Loucy (cell line): ENCODE measurements around the gene CENPP.

ENCODE experiments used
- H2AFZ ChIP-seq: fragments of 200-600 bp; sonication (generic); 2 replicates; pipeline ENCODE4 v1.6.0; 2016; ENCODE audit warnings: antibody characterized with exemption, mild to moderate bottlenecking, low read length, moderate library complexity
- H3F3A ChIP-seq: fragments of 200-600 bp; 2 replicates; pipeline ENCODE4 v1.6.0; 2016; ENCODE audit warnings: antibody characterized with exemption, low read depth, mild to moderate bottlenecking
- H3K27me3 ChIP-seq: fragments of 200-600 bp; sonication (generic); 2 replicates; pipeline ENCODE4 v1.6.1; 2014; ENCODE audit warnings: low read length, mild to moderate bottlenecking; ENCODE audit not compliant: insufficient read depth, poor library complexity, severe bottlenecking
- H3K36me3 ChIP-seq: fragments of 200-600 bp; sonication (generic); 2 replicates; pipeline ENCODE4 v1.6.1; 2016; ENCODE audit warnings: low read length; ENCODE audit not compliant: insufficient read depth
- H3K4me1 ChIP-seq: fragments of 200-600 bp; sonication (generic); 2 replicates; pipeline ENCODE4 v1.5.1; 2014; ENCODE audit warnings: low read length, mild to moderate bottlenecking; ENCODE audit not compliant: insufficient read depth, poor library complexity, severe bottlenecking
- H3K4me2 ChIP-seq: fragments of 200-600 bp; sonication (generic); 2 replicates; pipeline ENCODE4 v1.6.0; 2014; ENCODE audit warnings: antibody characterized with exemption, low read length, low read depth, mild to moderate bottlenecking; ENCODE audit not compliant: poor library complexity, severe bottlenecking
- H3K4me3 ChIP-seq: fragments of 200-600 bp; sonication (generic); 2 replicates; pipeline ENCODE4 v1.5.1; 2014; ENCODE audit warnings: low read length, mild to moderate bottlenecking, mixed read lengths; ENCODE audit not compliant: poor library complexity, severe bottlenecking
- H3K79me2 ChIP-seq: fragments of 200-600 bp; sonication (generic); 2 replicates; pipeline ENCODE4 v1.6.1; 2014; ENCODE audit warnings: low read length; ENCODE audit not compliant: insufficient read depth
- H3K9ac ChIP-seq: fragments of 200-600 bp; sonication (generic); 2 replicates; pipeline ENCODE4 v1.6.0; 2014; ENCODE audit warnings: mild to moderate bottlenecking, low read depth, low read length, moderate library complexity; ENCODE audit not compliant: poor library complexity, severe bottlenecking
- H3K9me2 ChIP-seq: fragments of 200-600 bp; sonication (generic); replicated peaks from 2 replicates; pipeline ENCODE4 v1.6.1; 2016; ENCODE audit warnings: low read depth, low read length, mixed read lengths
- H3K9me3 ChIP-seq: fragments of 200-600 bp; sonication (generic); 2 replicates; pipeline ENCODE4 v1.6.1; 2014; ENCODE audit warnings: mild to moderate bottlenecking, antibody characterized with exemption, low read length, low read depth; ENCODE audit not compliant: insufficient read depth
- H4K20me1 ChIP-seq: fragments of 200-600 bp; sonication (generic); 2 replicates; pipeline ENCODE4 v1.6.0; 2014; ENCODE audit warnings: antibody characterized with exemption, low read length, mild to moderate bottlenecking; ENCODE audit not compliant: insufficient read depth, poor library complexity, severe bottlenecking
- CTCF ChIP-seq: fragments of 200-600 bp; sonication (generic); conservative IDR thresholded peaks from 2 replicates; pipeline ENCODE4 v1.5.1; 2014; ENCODE audit warnings: mild to moderate bottlenecking, antibody characterized with exemption, low read length
- EZH2phosphoT487 ChIP-seq: fragments of 200-600 bp; IDR thresholded peaks from 2 replicates; pipeline ENCODE4 v1.6.1; 2018; ENCODE audit warnings: antibody characterized with exemption, mild to moderate bottlenecking, moderate library complexity, borderline replicate concordance

CENPP gene

GRCh38 chr9:92528522-92528849 lies 202.7 kb downstream of the CENPP start:
- Histone ChIP-seq H3F3A (no peaks in the 10 kb centered on the region), H3K27me3 (no peaks in the 10 kb centered on the region), H4K20me1 (no peaks in the 10 kb centered on the region), H2AFZ (no peak overlapping the region), H3K36me3 (no peaks in the 10 kb centered on the region), H3K9ac (no peak overlapping the region), H3K79me2 (no peaks in the 10 kb centered on the region), H3K4me1 (no peaks in the 10 kb centered on the region), H3K4me3 (no peak overlapping the region), H3K9me2 (no peaks in the 10 kb centered on the region), H3K9me3 (no peaks in the 10 kb centered on the region), H3K4me2 (no peak overlapping the region)
- no peak for TF ChIP-seq CTCF
- TF ChIP-seq EZH2phosphoT487, result no peak

GRCh38 chr9:92529124-92529523 lies 203.4 kb downstream of the CENPP start:
- Histone ChIP-seq H3K9me3 (no peaks in the 10 kb centered on the region), H3K36me3 (no peaks in the 10 kb centered on the region), H3K27me3 (no peaks in the 10 kb centered on the region), H2AFZ (no peak overlapping the region), H3K9me2 (no peaks in the 10 kb centered on the region), H3K79me2 (no peaks in the 10 kb centered on the region), H3F3A (no peaks in the 10 kb centered on the region), H3K4me1 (no peaks in the 10 kb centered on the region), H3K4me2 (no peak overlapping the region), H4K20me1 (no peaks in the 10 kb centered on the region), H3K9ac (no peak overlapping the region), H3K4me3 (no peak overlapping the region)
- TF ChIP-seq EZH2phosphoT487 (no peak), CTCF (no peak)

GRCh38 chr9:92530893-92531292 lies 205.1 kb downstream of the CENPP start:
- H3K4me3 ChIP-seq, result no peak overlapping the region
- H3K9me3 ChIP-seq, result no peaks in the 10 kb centered on the region
- H3K9me2 ChIP-seq, result no peaks in the 10 kb centered on the region
- H3K9ac ChIP-seq, result no peak overlapping the region
- TF ChIP-seq EZH2phosphoT487 (no peak), CTCF (no peak)
- no peaks in the 10 kb centered on the region for H3K27me3 ChIP-seq
- no peaks in the 10 kb centered on the region for H3K4me1 ChIP-seq
- no peaks in the 10 kb centered on the region for H4K20me1 ChIP-seq
- H3K79me2 ChIP-seq, result no peaks in the 10 kb centered on the region
- no peak overlapping the region for H2AFZ ChIP-seq
- no peaks in the 10 kb centered on the region for H3K36me3 ChIP-seq
- no peaks in the 10 kb centered on the region for H3F3A ChIP-seq
- no peak overlapping the region for H3K4me2 ChIP-seq
